HG03378 (cell line): ENCODE results near the gene RIMBP2.

Experiments
- ATAC-seq: cut with Tn5 transposase; IDR thresholded peaks from one replicate; pipeline ENCODE4 v1.9.1; 2021; ENCODE audit warnings: mild to moderate bottlenecking, moderate library complexity; ENCODE audit not compliant: unreplicated experiment

The RIMBP2 gene

GRCh38 chr12:130398100-130398848 lies 317.8 kb downstream of the RIMBP2 start:
- no peak for ATAC-seq

DNA sequence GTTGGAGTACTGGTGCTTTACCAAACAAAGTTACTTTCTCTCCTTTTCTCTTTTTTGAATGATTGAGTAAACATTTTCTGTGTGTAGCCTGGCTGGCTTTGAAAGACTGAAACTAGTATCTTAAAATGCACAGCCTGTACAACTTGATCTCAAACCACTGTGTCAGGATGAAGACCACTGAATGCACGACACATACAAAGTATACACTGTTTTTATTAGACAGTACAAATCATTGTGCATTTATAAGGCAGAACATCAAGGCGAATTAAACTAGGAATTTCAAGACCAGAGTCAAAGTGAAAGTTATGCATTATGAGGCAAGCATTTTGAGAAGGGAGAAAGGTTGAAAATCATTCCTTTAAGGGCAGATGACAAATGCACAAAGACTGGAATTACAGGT lies 319.4 kb downstream of the RIMBP2 start:
- no peak for ATAC-seq

DNA sequence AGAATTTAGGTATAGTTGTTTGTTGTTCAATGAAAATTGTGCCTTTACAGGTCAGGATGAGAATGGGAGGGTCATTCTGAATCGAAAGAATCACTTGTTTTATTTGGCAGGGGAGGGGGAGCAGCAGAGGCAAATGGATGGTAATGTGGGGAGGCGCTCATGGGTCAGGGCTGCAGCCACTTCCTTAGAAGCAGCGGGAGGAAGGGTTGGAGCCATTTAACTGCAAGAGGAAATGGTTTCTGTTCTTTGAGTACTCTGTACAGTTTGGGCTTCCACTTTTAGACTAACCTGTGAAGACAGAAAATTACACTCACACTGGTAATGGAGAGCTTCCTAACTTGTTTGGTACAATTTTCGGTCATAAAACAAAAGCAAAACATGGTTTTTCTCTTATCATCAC lies 321.2 kb downstream of the RIMBP2 start:
- no peak for ATAC-seq

DNA sequence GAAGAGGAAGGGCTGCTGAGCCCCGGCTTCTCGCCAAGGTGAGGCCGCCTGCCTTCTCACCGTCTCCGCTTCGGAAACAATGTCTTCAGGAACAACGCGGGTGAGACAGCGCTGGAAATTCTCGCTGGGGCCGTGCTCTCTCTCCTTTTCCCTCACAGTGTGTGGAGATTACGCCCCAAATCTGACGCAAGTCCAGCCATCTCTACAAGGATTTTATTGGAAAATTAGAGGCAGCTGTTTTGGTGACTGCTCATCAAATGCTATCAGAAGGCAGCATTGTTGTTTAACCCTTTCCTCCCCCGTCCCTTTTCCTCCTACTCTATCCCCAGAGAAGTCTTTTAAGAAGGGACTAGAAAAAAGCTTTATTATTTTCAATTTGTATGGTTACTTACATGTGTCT lies 324.9 kb downstream of the RIMBP2 start:
- no peak for ATAC-seq

DNA sequence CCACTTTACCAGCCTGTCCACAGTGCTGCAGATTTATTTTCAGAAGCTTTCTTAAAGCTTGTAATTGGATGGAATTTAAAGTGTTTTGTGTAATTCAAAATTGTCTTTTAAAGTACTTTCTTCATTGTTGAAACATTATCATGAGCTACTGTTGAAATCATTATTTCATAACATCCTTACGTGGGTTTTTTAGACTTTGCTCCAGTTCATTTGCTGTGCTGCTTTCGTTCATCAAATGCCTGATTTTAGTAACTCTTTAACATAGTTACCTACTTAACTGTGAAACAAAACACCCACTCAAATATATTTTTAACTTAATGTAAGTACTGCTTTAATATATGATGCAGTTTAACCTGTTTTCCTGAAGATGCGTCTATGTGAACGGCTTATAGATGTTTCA lies 330.9 kb downstream of the RIMBP2 start:
- no peak for ATAC-seq

- no peak for ATAC-seq
Measured at GRCh38 chr12:130384234-130384633, 331.9 kb downstream of the RIMBP2 start.

- ATAC-seq = no peak
Measured at GRCh38 chr12:130382818-130383217, 333.3 kb downstream of the RIMBP2 start.

DNA sequence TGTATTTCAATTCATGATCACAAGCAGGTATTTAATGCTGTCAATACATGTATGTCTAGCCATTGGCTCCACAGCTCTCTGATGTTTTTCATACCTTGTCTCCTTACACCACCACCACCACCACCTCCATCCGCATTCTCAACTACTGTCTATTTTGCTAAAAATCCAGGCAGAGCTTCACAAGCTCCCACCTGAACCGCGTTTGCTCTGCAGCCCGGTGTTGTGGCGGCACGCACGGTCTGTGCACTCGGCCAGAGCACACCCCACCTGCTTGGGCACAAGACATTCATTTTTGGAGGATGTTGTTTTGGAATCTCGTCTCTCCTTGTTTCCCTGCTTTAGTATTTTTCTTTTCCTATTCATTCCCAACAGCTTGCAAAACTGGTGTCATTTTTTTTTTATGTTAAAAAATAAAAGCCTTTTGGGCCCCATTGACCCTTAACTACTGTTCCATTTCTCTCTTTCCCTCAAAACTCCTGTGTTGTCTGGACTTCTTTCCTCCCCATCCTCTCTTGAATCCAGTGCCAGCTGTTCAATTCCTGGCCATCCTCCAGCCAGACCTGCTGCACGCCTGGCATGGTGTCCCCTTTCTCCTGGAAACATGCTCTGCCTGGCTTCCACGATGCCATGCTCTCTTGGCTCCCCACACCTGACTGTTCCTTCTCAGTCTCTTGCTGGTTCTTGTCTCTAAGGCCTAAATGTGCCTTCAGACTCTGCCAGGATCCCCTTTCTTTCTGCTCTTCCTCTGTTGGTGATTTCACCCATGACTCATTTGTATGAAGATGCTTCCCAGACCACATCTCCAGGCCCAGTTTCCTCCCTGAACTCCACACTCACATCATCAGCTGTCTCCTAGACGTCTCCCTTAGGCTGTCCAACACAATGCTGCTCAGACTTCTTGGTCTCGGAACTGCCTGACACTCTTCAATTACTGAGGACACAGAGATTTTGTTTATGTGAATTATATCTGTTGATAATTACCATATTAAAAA lies 340.5 kb downstream of the RIMBP2 start:
- ATAC-seq = no peak

DNA sequence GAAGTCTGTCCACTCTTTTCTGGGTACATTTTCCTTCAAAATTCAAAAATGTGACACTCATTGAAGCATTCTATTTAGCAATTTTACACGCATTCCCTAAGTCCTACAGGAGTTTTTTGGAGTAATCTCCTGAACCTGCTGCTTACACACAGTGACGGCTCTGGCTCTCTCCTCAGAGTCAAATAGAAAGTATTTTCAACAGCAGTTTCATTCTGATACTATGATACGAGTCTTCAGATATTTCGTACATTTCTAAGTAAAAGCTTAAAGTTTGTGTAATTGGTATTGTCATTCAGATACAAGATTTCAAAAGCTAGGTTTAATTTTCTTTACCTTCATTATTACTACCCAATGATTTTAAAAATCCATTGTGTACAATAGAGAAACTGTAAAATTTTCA lies 342.0 kb downstream of the RIMBP2 start:
- no peak for ATAC-seq

DNA sequence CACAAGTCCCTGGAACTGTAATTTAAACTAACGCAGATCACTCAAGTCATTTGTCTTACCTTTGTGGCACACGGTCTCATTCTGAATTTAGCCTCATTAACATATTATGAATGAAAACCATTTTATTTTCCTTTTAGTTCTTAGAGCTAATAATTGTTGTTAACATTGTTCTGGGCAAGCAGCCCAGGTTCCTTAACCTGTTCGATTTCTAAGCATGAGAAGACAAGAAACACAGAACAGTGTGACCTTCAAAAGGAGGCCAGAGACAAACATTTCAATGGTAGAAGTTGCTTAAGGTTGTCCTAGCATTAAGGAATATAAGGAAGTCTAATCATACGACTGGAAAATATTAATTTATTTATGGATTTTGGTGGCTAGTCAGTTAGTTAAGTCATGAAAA lies 343.2 kb downstream of the RIMBP2 start:
- no peak for ATAC-seq

DNA sequence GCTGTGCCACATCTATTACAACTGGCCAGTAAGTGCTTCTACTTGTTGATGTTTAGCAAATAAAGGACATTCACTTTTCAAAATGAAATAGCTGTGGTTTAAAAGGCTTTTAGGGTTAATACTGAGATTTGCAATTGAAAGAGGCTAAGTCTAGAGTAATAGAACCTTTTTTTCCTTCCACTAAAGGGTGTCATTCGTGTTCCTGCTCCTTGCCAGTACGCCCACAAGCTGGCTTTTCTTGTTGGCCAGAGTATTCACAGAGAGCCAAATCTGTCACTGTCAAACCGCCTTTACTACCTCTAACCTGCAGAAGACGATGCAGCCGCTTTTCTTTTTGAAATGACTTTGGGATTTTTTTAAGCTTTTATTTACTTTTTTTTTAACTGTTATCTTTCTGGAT lies 344.8 kb downstream of the RIMBP2 start:
- no peak for ATAC-seq

GRCh38 chr12:130369816-130370215 lies 346.3 kb downstream of the RIMBP2 start:
- ATAC-seq = no peak

DNA sequence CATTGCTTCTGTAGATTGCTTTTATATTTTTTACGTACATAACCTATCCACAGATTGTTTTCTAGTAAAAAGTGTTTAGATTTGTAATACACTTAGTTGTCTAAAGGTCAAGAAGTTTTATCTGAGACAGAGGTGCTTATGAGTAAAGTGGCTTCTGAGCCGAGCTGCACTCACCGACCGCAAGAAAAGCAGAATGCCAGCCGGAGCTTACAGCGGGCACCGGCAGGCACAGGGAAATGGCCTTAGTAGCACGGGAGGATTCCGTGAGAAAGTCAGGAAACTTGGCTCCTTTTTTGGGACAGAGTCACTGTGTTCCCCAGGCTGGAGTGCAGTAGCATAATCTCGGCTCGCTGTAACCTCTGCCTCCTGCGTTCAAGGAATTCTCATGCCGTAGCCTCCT lies 348.6 kb downstream of the RIMBP2 start:
- no peak for ATAC-seq

DNA sequence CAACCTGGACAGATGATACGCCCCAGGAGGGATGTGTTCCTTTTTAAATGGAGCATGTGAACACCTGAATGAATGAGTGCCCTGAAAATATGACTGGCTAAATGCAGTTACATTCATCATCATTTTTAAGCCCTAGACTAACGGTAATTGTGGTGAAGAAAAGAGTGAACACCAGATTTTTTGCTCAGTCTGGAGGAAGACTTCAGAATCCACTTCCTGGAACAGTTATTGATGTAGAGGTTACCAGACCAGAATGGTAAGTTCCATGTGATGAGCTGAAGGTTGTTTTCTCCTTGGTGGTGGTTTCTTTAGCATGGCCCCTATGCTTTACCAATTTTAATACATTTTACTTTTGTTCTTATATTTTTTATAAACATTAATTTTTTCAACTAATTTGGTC lies 349.1 kb downstream of the RIMBP2 start:
- ATAC-seq = no peak

DNA sequence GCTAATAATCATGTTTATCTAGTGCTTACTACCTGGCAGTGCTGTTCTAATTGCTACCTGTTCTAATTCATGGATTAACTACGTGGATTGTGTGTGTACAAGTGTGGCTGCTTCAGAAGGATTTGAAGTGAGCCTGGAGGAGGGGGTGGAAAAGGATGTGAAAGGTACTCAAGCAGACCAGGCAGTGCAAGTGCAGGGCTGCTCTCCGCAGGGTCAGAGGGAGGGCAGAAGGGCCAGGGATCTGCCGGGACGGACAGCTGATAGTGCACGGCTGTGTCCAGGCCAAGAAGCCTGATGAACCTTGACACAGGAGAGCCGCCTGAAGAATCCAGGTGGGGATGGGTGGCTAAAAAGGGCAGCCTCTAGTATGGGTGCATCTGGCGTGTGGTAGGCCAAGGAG lies 349.9 kb downstream of the RIMBP2 start:
- no peak for ATAC-seq

- no peak for ATAC-seq
Measured at GRCh38 chr12:130364578-130364977, 351.5 kb downstream of the RIMBP2 start.

DNA sequence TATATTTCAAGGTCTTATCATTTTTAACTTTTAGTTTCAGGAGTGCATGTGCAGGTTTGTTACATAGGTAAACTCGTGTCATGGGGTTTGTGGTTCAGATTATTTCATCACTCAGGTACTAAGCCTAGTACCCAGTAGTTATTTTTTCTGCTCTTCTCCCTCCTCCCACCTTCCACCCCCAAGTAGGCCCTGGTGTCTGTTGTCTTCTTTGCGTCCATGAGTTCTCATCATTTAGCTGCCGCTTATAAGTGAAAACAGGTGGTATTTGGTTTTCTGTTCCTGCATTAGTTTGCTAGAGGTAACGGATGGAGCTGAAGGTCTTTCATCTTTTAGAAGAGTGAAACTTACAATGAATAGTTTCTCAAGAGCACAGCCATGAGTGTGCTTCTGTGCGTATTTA lies 354.0 kb downstream of the RIMBP2 start:
- no peak for ATAC-seq

GRCh38 chr12:130357729-130358330 lies 358.3 kb downstream of the RIMBP2 start:
- ATAC-seq = no peak

GRCh38 chr12:130357241-130357640 lies 358.9 kb downstream of the RIMBP2 start:
- no peak for ATAC-seq

- ATAC-seq = no peak
Measured at GRCh38 chr12:130356222-130356621, 359.9 kb downstream of the RIMBP2 start.

GRCh38 chr12:130354407-130354806 lies 361.7 kb downstream of the RIMBP2 start:
- no peak for ATAC-seq

DNA sequence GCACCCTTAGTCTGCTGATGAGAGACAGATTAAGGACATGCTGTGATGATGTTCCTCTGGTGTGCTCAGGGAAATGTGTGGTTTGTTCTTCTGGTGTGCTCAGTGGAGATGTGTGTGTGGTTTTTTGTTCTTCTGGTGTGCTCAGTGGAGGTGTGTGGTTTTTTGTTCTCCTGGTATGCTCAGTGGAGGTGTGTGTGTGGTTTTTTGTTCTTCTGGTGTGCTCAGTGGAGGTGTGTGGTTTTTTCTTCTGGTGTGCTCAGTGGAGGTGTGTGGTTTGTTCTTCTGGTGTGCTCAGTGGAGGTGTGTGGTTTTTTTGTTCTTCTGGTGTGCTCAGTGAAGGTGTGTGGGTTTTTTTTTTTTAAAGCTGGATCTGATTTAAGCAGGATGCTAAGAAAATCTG lies 363.0 kb downstream of the RIMBP2 start:
- ATAC-seq = no peak
